Stimulated activated memory B cell treated with anti-CD40 and anti-IgM and Interleukin-4, amounts not matched to agents 10 μg/mL and 1 μg/mL and 100 μg/mL, for 72 hours (primary cell): ENCODE measurements around the gene MSLN.
A peak's percentile ranks its signal among the peaks of the same experiment; 100 is the strongest.

Experiments
- ATAC-seq: fragments of 150-1000 bp; cut with Tn5 transposase; 2 replicates; pipeline ENCODE4 v1.10.0; 2021
- H3K27ac Mint-ChIP-seq: one replicate; pipeline ENCODE4 v1.8.0; 2022; ENCODE audit warnings: mild to moderate bottlenecking, mixed read lengths
- H3K27me3 Mint-ChIP-seq: one replicate; pipeline ENCODE4 v1.8.0; 2022; ENCODE audit warnings: mixed read lengths
- H3K36me3 Mint-ChIP-seq: one replicate; pipeline ENCODE4 v1.8.0; 2022; ENCODE audit warnings: mixed read lengths
- H3K4me1 Mint-ChIP-seq: one replicate; pipeline ENCODE4 v1.8.0; 2022; ENCODE audit warnings: mixed read lengths
- H3K4me3 Mint-ChIP-seq: one replicate; pipeline ENCODE4 v1.8.0; 2022; ENCODE audit warnings: mild to moderate bottlenecking, moderate library complexity, mixed read lengths
- H3K9me3 Mint-ChIP-seq: one replicate; pipeline ENCODE4 v1.8.0; 2022; ENCODE audit warnings: mixed read lengths

Gene MSLN

GRCh38 chr16:759110-759910 is 1.2 kb upstream of the MSLN start:
- no peaks in the 10 kb centered on the region for H3K36me3 Mint-ChIP-seq
- ATAC-seq, result no peak
- peaks cover 5% of the 10 kb centered on the region for H3K4me1 Mint-ChIP-seq
- H3K9me3 Mint-ChIP-seq, result peaks cover 2% of the 10 kb centered on the region
- no peak overlapping the region for H3K4me3 Mint-ChIP-seq
- peaks cover 49% of the 10 kb centered on the region for H3K27me3 Mint-ChIP-seq
- no peak overlapping the region for H3K27ac Mint-ChIP-seq

GRCh38 chr16:760065-760464 is 469 bp upstream of the MSLN start:
- Mint-ChIP-seq H3K27me3 (peaks cover 49% of the 10 kb centered on the region), H3K4me1 (no peaks in the 10 kb centered on the region), H3K36me3 (no peaks in the 10 kb centered on the region), H3K9me3 (peaks cover 2% of the 10 kb centered on the region), H3K4me3 (no peak overlapping the region), H3K27ac (no peak overlapping the region)
- ATAC-seq, result no peak

GRCh38 chr16:761625-762513 is 1.3 kb downstream of the MSLN start:
- H3K4me3 Mint-ChIP-seq, result no peak overlapping the region
- no peak for ATAC-seq
- H3K4me1 Mint-ChIP-seq, result no peaks in the 10 kb centered on the region
- peaks cover 60% of the 10 kb centered on the region for H3K27me3 Mint-ChIP-seq
- no peak overlapping the region for H3K27ac Mint-ChIP-seq
- peaks cover 2% of the 10 kb centered on the region for H3K9me3 Mint-ChIP-seq
- H3K36me3 Mint-ChIP-seq, result no peaks in the 10 kb centered on the region

GRCh38 chr16:762595-763268 is 2.2 kb downstream of the MSLN start:
- Mint-ChIP-seq H3K4me1 (no peaks in the 10 kb centered on the region), H3K9me3 (no peaks in the 10 kb centered on the region), H3K27me3 (peaks cover 58% of the 10 kb centered on the region), H3K36me3 (no peaks in the 10 kb centered on the region), H3K4me3 (no peak overlapping the region), H3K27ac (no peak overlapping the region)
- no peak for ATAC-seq

GRCh38 chr16:763369-764183 is 3.0 kb downstream of the MSLN start:
- no peak for ATAC-seq
- H3K27ac Mint-ChIP-seq, result no peak overlapping the region
- H3K36me3 Mint-ChIP-seq, result no peaks in the 10 kb centered on the region
- H3K4me3 Mint-ChIP-seq, result no peak overlapping the region
- no peaks in the 10 kb centered on the region for H3K9me3 Mint-ChIP-seq
- peaks cover 53% of the 10 kb centered on the region for H3K27me3 Mint-ChIP-seq
- H3K4me1 Mint-ChIP-seq, result no peaks in the 10 kb centered on the region

- no peak for ATAC-seq
- H3K36me3 Mint-ChIP-seq, result no peaks in the 10 kb centered on the region
- H3K27me3 Mint-ChIP-seq, result peaks cover 53% of the 10 kb centered on the region
- H3K9me3 Mint-ChIP-seq, result no peaks in the 10 kb centered on the region
- H3K27ac Mint-ChIP-seq, result no peak overlapping the region
- H3K4me3 Mint-ChIP-seq, result no peak overlapping the region
- H3K4me1 Mint-ChIP-seq, result no peaks in the 10 kb centered on the region
Measured at GRCh38 chr16:764184-764750, 3.7 kb downstream of the MSLN start.

- Mint-ChIP-seq H3K4me3 (no peak overlapping the region), H3K27ac (no peak overlapping the region), H3K36me3 (no peaks in the 10 kb centered on the region), H3K27me3 (peaks cover 53% of the 10 kb centered on the region), H3K4me1 (no peaks in the 10 kb centered on the region), H3K9me3 (no peaks in the 10 kb centered on the region)
- no peak for ATAC-seq
Measured at GRCh38 chr16:764848-765487, 4.4 kb downstream of the MSLN start.

- H3K4me1 Mint-ChIP-seq, result no peaks in the 10 kb centered on the region
- H3K9me3 Mint-ChIP-seq, result no peaks in the 10 kb centered on the region
- no peak for ATAC-seq
- H3K36me3 Mint-ChIP-seq, result no peaks in the 10 kb centered on the region
- peaks cover 53% of the 10 kb centered on the region for H3K27me3 Mint-ChIP-seq
- H3K27ac Mint-ChIP-seq, result no peak overlapping the region
- no peak overlapping the region for H3K4me3 Mint-ChIP-seq
Measured at GRCh38 chr16:765488-765865, 4.9 kb downstream of the MSLN start.

GRCh38 chr16:766008-766819 is 5.7 kb downstream of the MSLN start:
- Mint-ChIP-seq H3K4me3 (no peak overlapping the region), H3K27me3 (peaks cover 46% of the 10 kb centered on the region), H3K27ac (no peak overlapping the region), H3K4me1 (no peaks in the 10 kb centered on the region), H3K9me3 (no peaks in the 10 kb centered on the region), H3K36me3 (no peaks in the 10 kb centered on the region)
- ATAC-seq, result no peak

GRCh38 chr16:766820-767640 is 6.5 kb downstream of the MSLN start:
- H3K4me1 Mint-ChIP-seq, result no peaks in the 10 kb centered on the region
- no peaks in the 10 kb centered on the region for H3K9me3 Mint-ChIP-seq
- no peaks in the 10 kb centered on the region for H3K36me3 Mint-ChIP-seq
- peaks cover 38% of the 10 kb centered on the region for H3K27me3 Mint-ChIP-seq
- ATAC-seq, result no peak
- no peak overlapping the region for H3K27ac Mint-ChIP-seq
- no peak overlapping the region for H3K4me3 Mint-ChIP-seq

- H3K4me3 Mint-ChIP-seq, result no peak overlapping the region
- H3K27ac Mint-ChIP-seq, result no peak overlapping the region
- no peaks in the 10 kb centered on the region for H3K9me3 Mint-ChIP-seq
- no peaks in the 10 kb centered on the region for H3K36me3 Mint-ChIP-seq
- H3K4me1 Mint-ChIP-seq, result no peaks in the 10 kb centered on the region
- peaks cover 30% of the 10 kb centered on the region for H3K27me3 Mint-ChIP-seq
- ATAC-seq, result peak; percentile 56
Measured at GRCh38 chr16:767743-768235, 7.3 kb downstream of the MSLN start.

GRCh38 chr16:768428-768827 is 7.9 kb downstream of the MSLN start:
- ATAC-seq, result no peak
- H3K27ac Mint-ChIP-seq, result no peak overlapping the region
- peaks cover 24% of the 10 kb centered on the region for H3K27me3 Mint-ChIP-seq
- no peaks in the 10 kb centered on the region for H3K4me1 Mint-ChIP-seq
- H3K36me3 Mint-ChIP-seq, result no peaks in the 10 kb centered on the region
- no peaks in the 10 kb centered on the region for H3K9me3 Mint-ChIP-seq
- no peak overlapping the region for H3K4me3 Mint-ChIP-seq
